AG09309 (cell line): ENCODE results near the gene PXN.
"Not testable (repeated sequence)": the region's sequence is repeated elsewhere in the genome, so short reads cannot be mapped to it uniquely, and the experiment has no call there.

ENCODE experiments used
- DNase-seq: peaks from one replicate; pipeline ENCODE4 v3.0.0-alpha.2; 2010; ENCODE audit warnings: low read depth
- H3K4me3 ChIP-seq: 2 replicates; pipeline ENCODE4 v1.5.1; 2011; ENCODE audit warnings: mild to moderate bottlenecking, low read depth, low read length, moderate library complexity; ENCODE audit not compliant: control insufficient read depth
- CTCF ChIP-seq: IDR thresholded peaks from 2 replicates; pipeline ENCODE4 v1.5.1; 2011; ENCODE audit warnings: mild to moderate bottlenecking, low read depth, low read length, inconsistent platforms; ENCODE audit not compliant: insufficient read depth, control insufficient read depth; ENCODE audit errors: missing control alignments

Gene PXN

GRCh38 chr12:120200364-120200800 is 65.1 kb downstream of the PXN start:
- DNase-seq = no peak
- no peak for TF ChIP-seq CTCF
- H3K4me3 ChIP-seq = peak overlapping the region; percentile 75

GRCh38 chr12:120199595-120200306 is 65.8 kb downstream of the PXN start:
- peak; percentile 84 for DNase-seq
- H3K4me3 ChIP-seq = peak overlapping the region; percentile 75
- TF ChIP-seq CTCF = no peak

GRCh38 chr12:120199025-120199424 is 66.5 kb downstream of the PXN start:
- peak overlapping the region; percentile 75 for H3K4me3 ChIP-seq
- DNase-seq = no peak

GRCh38 chr12:120197542-120197887 is 68.0 kb downstream of the PXN start:
- H3K4me3 ChIP-seq = no peak overlapping the region
- no peak for DNase-seq
- TF ChIP-seq CTCF = no peak

More at GRCh38 chr12:120199025-120199424, 66.5 kb downstream of the PXN start:
- TF ChIP-seq CTCF = no peak

- DNase-seq, H3K4me3 ChIP-seq: not testable (repeated sequence)
These were observed 68.6 kb downstream of the PXN start for GRCh38 chr12:120196817-120197541.

- no peak for DNase-seq
- no peak overlapping the region for H3K4me3 ChIP-seq
- TF ChIP-seq CTCF = no peak
These were observed 69.2 kb downstream of the PXN start for GRCh38 chr12:120196363-120196762.

- peak; percentile 21 for DNase-seq
- TF ChIP-seq CTCF = no peak
- H3K4me3 ChIP-seq = peak within 1 kb of the TSS; percentile 64
These were observed 70.8 kb downstream of the PXN start, which contains the start of gene GCN1 for GRCh38 chr12:120194534-120195395. Gene GCN1 (minus strand): TSS chr12:120194715. CDS start chr12:120194697, 18 bp downstream.
